GM23338 (cell line): Measurements from ENCODE around the gene RNF151. TPM values are rescaled to one million over a fixed set of nuclear protein-coding genes. Genes with fewer than 3 reads are reported as not detected.
A peak's percentile ranks its signal among the peaks of the same experiment; 100 is the strongest.

Source experiments
- ATAC-seq: fragments of 200-7000 bp; cut with Tn5 transposase; 3 replicates; pipeline ENCODE4 v1.9.1; 2020
- DNase-seq: peaks from one replicate; pipeline ENCODE4 v3.0.0-alpha.2; 2015; ENCODE audit warnings: low spot score
- H2AFZ ChIP-seq: fragments of 200-600 bp; sonication (generic); 2 replicates; pipeline ENCODE4 v1.8.0; 2016; ENCODE audit warnings: antibody characterized with exemption, mild to moderate bottlenecking, moderate library complexity
- H3F3A ChIP-seq: fragments of 200-600 bp; sonication (generic); replicated peaks from 2 replicates; pipeline ENCODE4 v1.8.0; 2017; ENCODE audit warnings: antibody characterized with exemption, mixed run types, low read depth
- H3K27ac ChIP-seq: fragments of 200-600 bp; sonication (generic); 2 replicates; pipeline ENCODE4 v1.6.1; 2016; ENCODE audit warnings: low read depth
- H3K27me3 ChIP-seq: fragments of 200-600 bp; sonication (generic); 2 replicates; pipeline ENCODE4 v1.8.0; 2016; ENCODE audit warnings: mild to moderate bottlenecking, mixed run types, moderate library complexity; ENCODE audit not compliant: insufficient read depth
- H3K36me3 ChIP-seq: fragments of 200-600 bp; sonication (generic); 2 replicates; pipeline ENCODE4 v1.8.0; 2016; ENCODE audit warnings: mild to moderate bottlenecking; ENCODE audit not compliant: insufficient read depth
- H3K4me1 ChIP-seq: fragments of 200-600 bp; sonication (generic); 2 replicates; pipeline ENCODE4 v1.8.0; 2016; ENCODE audit warnings: mild to moderate bottlenecking, moderate library complexity; ENCODE audit not compliant: insufficient read depth
- H3K4me2 ChIP-seq: fragments of 200-600 bp; sonication (generic); 2 replicates; pipeline ENCODE4 v1.7.1; 2017; ENCODE audit warnings: mixed run types
- H3K4me3 ChIP-seq: fragments of 200-600 bp; sonication (generic); 2 replicates; pipeline ENCODE4 v1.6.1; 2016; ENCODE audit warnings: mixed run types
- H3K79me2 ChIP-seq: fragments of 200-600 bp; sonication (generic); replicated peaks from 2 replicates; pipeline ENCODE4 v1.8.0; 2017; ENCODE audit warnings: mild to moderate bottlenecking; ENCODE audit not compliant: insufficient read depth
- H3K9me2 ChIP-seq: fragments of 200-600 bp; sonication (generic); 2 replicates; pipeline ENCODE4 v1.8.0; 2017; ENCODE audit not compliant: insufficient read depth
- H4K20me1 ChIP-seq: fragments of 200-600 bp; sonication (generic); replicated peaks from 2 replicates; pipeline ENCODE4 v1.8.0; 2017; ENCODE audit warnings: mild to moderate bottlenecking; ENCODE audit not compliant: insufficient read depth
- H3K27ac Mint-ChIP-seq: 2 replicates; pipeline ENCODE4 v1.8.0; 2020; ENCODE audit warnings: inconsistent platforms, mild to moderate bottlenecking, moderate library complexity, mixed read lengths
- H3K27me3 Mint-ChIP-seq: 3 replicates; pipeline ENCODE4 v1.8.0; 2022; ENCODE audit warnings: low read depth, mild to moderate bottlenecking, moderate library complexity, mixed read lengths, inconsistent platforms; ENCODE audit not compliant: insufficient read depth, poor library complexity
- H3K36me3 Mint-ChIP-seq: 3 replicates; pipeline ENCODE4 v1.8.0; 2021; ENCODE audit warnings: low read depth, mild to moderate bottlenecking, inconsistent platforms, moderate library complexity, mixed read lengths
- H3K4me1 Mint-ChIP-seq: 3 replicates; pipeline ENCODE4 v1.8.0; 2020; ENCODE audit warnings: mild to moderate bottlenecking, inconsistent platforms, mixed read lengths
- H3K4me3 Mint-ChIP-seq: 3 replicates; pipeline ENCODE4 v1.8.0; 2021; ENCODE audit warnings: moderate library complexity, mild to moderate bottlenecking, inconsistent platforms, mixed read lengths
- H3K9me3 Mint-ChIP-seq: 3 replicates; pipeline ENCODE4 v1.8.0; 2020; ENCODE audit warnings: moderate library complexity, mild to moderate bottlenecking, inconsistent platforms, mixed read lengths
- CREB1 ChIP-seq: fragments of 250-450 bp; sonication (Bioruptor Pico); IDR thresholded peaks from 2 replicates; pipeline ENCODE4 v1.5.0; 2020; ENCODE audit warnings: low read depth, mild to moderate bottlenecking, moderate library complexity
- CTCF ChIP-seq, 2 experiments: fragments of 200-600 bp in 1 of 2; sonication (generic) in 1 of 2; conservative IDR thresholded peaks; 2 replicates each; pipeline versions ENCODE4 v1.5.1 to v1.6.1; 2016 to 2017; ENCODE audit warnings: antibody characterized with exemption in 2 of 2, low read depth in 2 of 2, mild to moderate bottlenecking in 2 of 2, moderate library complexity in 1 of 2
- ETS1 ChIP-seq: IDR thresholded peaks from 2 replicates; pipeline ENCODE4 v1.6.1; 2016; ENCODE audit warnings: antibody characterized with exemption
- ZNF114 ChIP-seq: fragments of 250-450 bp; sonication (Bioruptor Pico); IDR thresholded peaks from 2 replicates; pipeline ENCODE4 v1.5.0; 2020; ENCODE audit warnings: mild to moderate bottlenecking, moderate library complexity
- polyA plus RNA-seq: library from polyadenylated mRNA; unstranded; fragments of >200 nt; fragmentation: Nextera tagmentation; extraction: Ambion mirVana; gene quantifications from 2 replicates; pipeline ENCODE4 v1.2.1, GENCODE V29; 2016
- total RNA-seq: library from RNA; depleted of rRNA; stranded (reverse); fragments of >200 nt; shearing (Covaris generic); gene quantifications from 2 replicates; pipeline ENCODE4 v1.2.3, GENCODE V29; 2014
- TF ChIP-seq, protein P1 (sequence below): fragments of 250-450 bp; sonication (Bioruptor Pico); IDR thresholded peaks from 2 replicates; pipeline ENCODE4 v1.5.0; 2020; ENCODE audit warnings: mild to moderate bottlenecking, moderate library complexity
- TF ChIP-seq, protein P2 (sequence below): IDR thresholded peaks from one replicate; pipeline ENCODE4 v1.6.1; 2018; ENCODE audit warnings: antibody characterized with exemption; ENCODE audit not compliant: unreplicated experiment

The RNF151 gene
- total and polyA plus RNA-seq, 2 experiments from 2014 or later: not detected

- TF ChIP-seq, protein P1, sequence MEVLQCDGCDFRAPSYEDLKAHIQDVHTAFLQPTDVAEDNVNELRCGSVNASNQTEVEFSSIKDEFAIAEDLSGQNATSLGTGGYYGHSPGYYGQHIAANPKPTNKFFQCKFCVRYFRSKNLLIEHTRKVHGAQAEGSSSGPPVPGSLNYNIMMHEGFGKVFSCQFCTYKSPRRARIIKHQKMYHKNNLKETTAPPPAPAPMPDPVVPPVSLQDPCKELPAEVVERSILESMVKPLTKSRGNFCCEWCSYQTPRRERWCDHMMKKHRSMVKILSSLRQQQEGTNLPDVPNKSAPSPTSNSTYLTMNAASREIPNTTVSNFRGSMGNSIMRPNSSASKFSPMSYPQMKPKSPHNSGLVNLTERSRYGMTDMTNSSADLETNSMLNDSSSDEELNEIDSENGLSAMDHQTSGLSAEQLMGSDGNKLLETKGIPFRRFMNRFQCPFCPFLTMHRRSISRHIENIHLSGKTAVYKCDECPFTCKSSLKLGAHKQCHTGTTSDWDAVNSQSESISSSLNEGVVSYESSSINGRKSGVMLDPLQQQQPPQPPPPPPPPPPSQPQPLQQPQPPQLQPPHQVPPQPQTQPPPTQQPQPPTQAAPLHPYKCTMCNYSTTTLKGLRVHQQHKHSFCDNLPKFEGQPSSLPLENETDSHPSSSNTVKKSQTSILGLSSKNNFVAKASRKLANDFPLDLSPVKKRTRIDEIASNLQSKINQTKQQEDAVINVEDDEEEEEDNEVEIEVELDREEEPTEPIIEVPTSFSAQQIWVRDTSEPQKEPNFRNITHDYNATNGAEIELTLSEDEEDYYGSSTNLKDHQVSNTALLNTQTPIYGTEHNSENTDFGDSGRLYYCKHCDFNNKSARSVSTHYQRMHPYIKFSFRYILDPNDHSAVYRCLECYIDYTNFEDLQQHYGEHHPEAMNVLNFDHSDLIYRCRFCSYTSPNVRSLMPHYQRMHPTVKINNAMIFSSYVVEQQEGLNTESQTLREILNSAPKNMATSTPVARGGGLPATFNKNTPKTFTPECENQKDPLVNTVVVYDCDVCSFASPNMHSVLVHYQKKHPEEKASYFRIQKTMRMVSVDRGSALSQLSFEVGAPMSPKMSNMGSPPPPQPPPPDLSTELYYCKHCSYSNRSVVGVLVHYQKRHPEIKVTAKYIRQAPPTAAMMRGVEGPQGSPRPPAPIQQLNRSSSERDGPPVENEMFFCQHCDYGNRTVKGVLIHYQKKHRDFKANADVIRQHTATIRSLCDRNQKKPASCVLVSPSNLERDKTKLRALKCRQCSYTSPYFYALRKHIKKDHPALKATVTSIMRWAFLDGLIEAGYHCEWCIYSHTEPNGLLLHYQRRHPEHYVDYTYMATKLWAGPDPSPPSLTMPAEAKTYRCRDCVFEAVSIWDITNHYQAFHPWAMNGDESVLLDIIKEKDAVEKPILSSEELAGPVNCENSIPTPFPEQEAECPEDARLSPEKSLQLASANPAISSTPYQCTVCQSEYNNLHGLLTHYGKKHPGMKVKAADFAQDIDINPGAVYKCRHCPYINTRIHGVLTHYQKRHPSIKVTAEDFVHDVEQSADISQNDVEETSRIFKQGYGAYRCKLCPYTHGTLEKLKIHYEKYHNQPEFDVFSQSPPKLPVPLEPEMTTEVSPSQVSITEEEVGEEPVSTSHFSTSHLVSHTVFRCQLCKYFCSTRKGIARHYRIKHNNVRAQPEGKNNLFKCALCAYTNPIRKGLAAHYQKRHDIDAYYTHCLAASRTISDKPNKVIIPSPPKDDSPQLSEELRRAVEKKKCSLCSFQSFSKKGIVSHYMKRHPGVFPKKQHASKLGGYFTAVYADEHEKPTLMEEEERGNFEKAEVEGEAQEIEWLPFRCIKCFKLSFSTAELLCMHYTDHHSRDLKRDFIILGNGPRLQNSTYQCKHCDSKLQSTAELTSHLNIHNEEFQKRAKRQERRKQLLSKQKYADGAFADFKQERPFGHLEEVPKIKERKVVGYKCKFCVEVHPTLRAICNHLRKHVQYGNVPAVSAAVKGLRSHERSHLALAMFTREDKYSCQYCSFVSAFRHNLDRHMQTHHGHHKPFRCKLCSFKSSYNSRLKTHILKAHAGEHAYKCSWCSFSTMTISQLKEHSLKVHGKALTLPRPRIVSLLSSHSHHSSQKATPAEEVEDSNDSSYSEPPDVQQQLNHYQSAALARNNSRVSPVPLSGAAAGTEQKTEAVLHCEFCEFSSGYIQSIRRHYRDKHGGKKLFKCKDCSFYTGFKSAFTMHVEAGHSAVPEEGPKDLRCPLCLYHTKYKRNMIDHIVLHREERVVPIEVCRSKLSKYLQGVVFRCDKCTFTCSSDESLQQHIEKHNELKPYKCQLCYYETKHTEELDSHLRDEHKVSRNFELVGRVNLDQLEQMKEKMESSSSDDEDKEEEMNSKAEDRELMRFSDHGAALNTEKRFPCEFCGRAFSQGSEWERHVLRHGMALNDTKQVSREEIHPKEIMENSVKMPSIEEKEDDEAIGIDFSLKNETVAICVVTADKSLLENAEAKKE: no peak
- TF ChIP-seq CREB1 (CRISPR knock-in tag) (no peak), CTCF (conservative IDR thresholded peaks at IDR 0.05; ENCODE audit: low read depth in 2 of 2) (no peak), ETS1 (no peak), ZNF114 (CRISPR knock-in tag) (no peak)
Measured at GRCh38 chr16:2008009-2008526, 41.4 kb downstream of the RNF151 start (continued).

- H3K9me3 Mint-ChIP-seq: no peaks in the 10 kb centered on the region
- Histone ChIP-seq H4K20me1 (peaks cover 36% of the 10 kb centered on the region), H3K9me2 (no peaks in the 10 kb centered on the region), H3K4me2 (peak overlapping the region; percentile 97), H3K36me3 (no peaks in the 10 kb centered on the region), H3K79me2 (peaks cover 37% of the 10 kb centered on the region), H2AFZ (no peak overlapping the region), H3K4me1 (peaks cover 22% of the 10 kb centered on the region), H3K27ac (0 out of 2 replicates have a peak overlapping the region, but pooled peaks have one; percentile 45), H3K4me3 (peak overlapping the region; percentile 91), H3F3A (peaks cover 23% of the 10 kb centered on the region; the same call in 1 of the 2 replicates), H3K27me3 (no peaks in the 10 kb centered on the region)
- peaks cover 37% of the 10 kb centered on the region for H3K4me1 Mint-ChIP-seq
- H3K27me3 Mint-ChIP-seq: peaks cover 15% of the 10 kb centered on the region
- H3K27ac Mint-ChIP-seq: no peak overlapping the region; the same call in 1 of the 2 replicates
- H3K36me3 Mint-ChIP-seq: peaks cover 11% of the 10 kb centered on the region
- no peak for ATAC-seq
- TF ChIP-seq, protein P2, sequence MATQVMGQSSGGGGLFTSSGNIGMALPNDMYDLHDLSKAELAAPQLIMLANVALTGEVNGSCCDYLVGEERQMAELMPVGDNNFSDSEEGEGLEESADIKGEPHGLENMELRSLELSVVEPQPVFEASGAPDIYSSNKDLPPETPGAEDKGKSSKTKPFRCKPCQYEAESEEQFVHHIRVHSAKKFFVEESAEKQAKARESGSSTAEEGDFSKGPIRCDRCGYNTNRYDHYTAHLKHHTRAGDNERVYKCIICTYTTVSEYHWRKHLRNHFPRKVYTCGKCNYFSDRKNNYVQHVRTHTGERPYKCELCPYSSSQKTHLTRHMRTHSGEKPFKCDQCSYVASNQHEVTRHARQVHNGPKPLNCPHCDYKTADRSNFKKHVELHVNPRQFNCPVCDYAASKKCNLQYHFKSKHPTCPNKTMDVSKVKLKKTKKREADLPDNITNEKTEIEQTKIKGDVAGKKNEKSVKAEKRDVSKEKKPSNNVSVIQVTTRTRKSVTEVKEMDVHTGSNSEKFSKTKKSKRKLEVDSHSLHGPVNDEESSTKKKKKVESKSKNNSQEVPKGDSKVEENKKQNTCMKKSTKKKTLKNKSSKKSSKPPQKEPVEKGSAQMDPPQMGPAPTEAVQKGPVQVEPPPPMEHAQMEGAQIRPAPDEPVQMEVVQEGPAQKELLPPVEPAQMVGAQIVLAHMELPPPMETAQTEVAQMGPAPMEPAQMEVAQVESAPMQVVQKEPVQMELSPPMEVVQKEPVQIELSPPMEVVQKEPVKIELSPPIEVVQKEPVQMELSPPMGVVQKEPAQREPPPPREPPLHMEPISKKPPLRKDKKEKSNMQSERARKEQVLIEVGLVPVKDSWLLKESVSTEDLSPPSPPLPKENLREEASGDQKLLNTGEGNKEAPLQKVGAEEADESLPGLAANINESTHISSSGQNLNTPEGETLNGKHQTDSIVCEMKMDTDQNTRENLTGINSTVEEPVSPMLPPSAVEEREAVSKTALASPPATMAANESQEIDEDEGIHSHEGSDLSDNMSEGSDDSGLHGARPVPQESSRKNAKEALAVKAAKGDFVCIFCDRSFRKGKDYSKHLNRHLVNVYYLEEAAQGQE: no peak
- no peak for TF ChIP-seq ETS1
- DNase-seq: no peak
- peak overlapping the region; percentile 74 for H3K4me3 Mint-ChIP-seq
Measured at GRCh38 chr16:2008631-2009163, 42.0 kb downstream of the RNF151 start.
